A549 (cell line): ENCODE measurements around the gene INO80D. TPM values are rescaled to one million over a fixed set of nuclear protein-coding genes. Genes with fewer than 3 reads are reported as not detected.

Experiments
- ATAC-seq, 2 experiments: fragments of 200-7000 bp in 1 of 2; fragments of >200 bp in 1 of 2; cut with Nextera tagmentation in 1 of 2; cut with Tn5 transposase in 1 of 2; 3 replicates each; pipeline versions ENCODE4 v1.8.0 to v1.9.1; 2018 to 2020; ENCODE audit warnings: mild to moderate bottlenecking in 1 of 2, moderate library complexity in 1 of 2
- CTCF ChIA-PET: fragments of 300-600 bp; sonication (Branson Sonifier 250); formaldehyde crosslinking; extraction: SDS; loops from one replicate; lab custom pipeline; 2021; ENCODE audit warnings: antibody characterized with exemption, inconsistent platforms; lab: Yijun Ruan, JAX
- POLR2A ChIA-PET: fragments of 350-600 bp; formaldehyde crosslinking; extraction: SDS; loops from one replicate; lab custom pipeline; 2021; ENCODE audit warnings: antibody characterized with exemption, inconsistent platforms; lab: Yijun Ruan, JAX
- DNase-seq, 2 experiments: peaks; one replicate each; pipeline versions ENCODE4 v3.0.0 to v3.0.0-alpha.2; 2011 to 2016; ENCODE audit warnings: low read depth in 1 of 2, low spot score in 1 of 2
- FAIRE-seq: peaks from 2 replicates; lab custom pipeline; 2011; peaks lifted over from hg19 to GRCh38; lab: Jason Lieb, UNC
- H3K27ac ChIP-seq, 2 experiments: fragments of >200 bp; sonication (Bioruptor Twin); formaldehyde crosslinking; 3 replicates each; pipeline ENCODE4 v1.5.1; 2016 to 2017
- H3K4me1 ChIP-seq: fragments of >200 bp; sonication (Bioruptor Twin); formaldehyde crosslinking; 3 replicates; pipeline ENCODE4 v1.6.1; 2016
- H3K4me2 ChIP-seq: fragments of >200 bp; sonication (Bioruptor Twin); formaldehyde crosslinking; 3 replicates; pipeline ENCODE4 v1.6.1; 2016
- H3K4me3 ChIP-seq: fragments of >200 bp; sonication (Bioruptor Twin); formaldehyde crosslinking; 3 replicates; pipeline ENCODE4 v1.5.1; 2016
- H3K9me3 ChIP-seq: fragments of >200 bp; sonication (Bioruptor Twin); formaldehyde crosslinking; 3 replicates; pipeline ENCODE4 v1.6.1; 2016
- CHD4 ChIP-seq: fragments of 200-600 bp; sonication (generic); IDR thresholded peaks from 2 replicates; pipeline ENCODE4 v1.6.1; 2016; ENCODE audit warnings: antibody characterized with exemption, mild to moderate bottlenecking, borderline replicate concordance
- CTCF ChIP-seq: fragments of >200 bp; sonication (Bioruptor Twin); formaldehyde crosslinking; IDR thresholded peaks from 3 replicates; pipeline ENCODE4 v1.5.1; 2016
- E2F6 ChIP-seq: IDR thresholded peaks from 2 replicates; pipeline ENCODE4 v1.6.1; 2012; ENCODE audit warnings: low read depth, borderline replicate concordance
- ELK1 ChIP-seq: fragments of 150-350 bp; IDR thresholded peaks from 2 replicates; pipeline ENCODE4 v1.6.1; 2014; ENCODE audit warnings: low read depth, mild to moderate bottlenecking, low read length
- FOSB ChIP-seq: fragments of 250-450 bp; sonication (Bioruptor Pico); IDR thresholded peaks from 2 replicates; pipeline ENCODE4 v1.5.0; 2020; ENCODE audit warnings: mild to moderate bottlenecking, moderate library complexity
- HMGXB4 ChIP-seq: fragments of 250-450 bp; sonication (Bioruptor Pico); IDR thresholded peaks from 2 replicates; pipeline ENCODE4 v1.5.0; 2021; ENCODE audit warnings: mild to moderate bottlenecking, moderate library complexity, borderline replicate concordance
- HOXA7 ChIP-seq: fragments of 250-450 bp; sonication (Bioruptor Pico); IDR thresholded peaks from 2 replicates; pipeline ENCODE4 v1.5.0; 2020; ENCODE audit warnings: mild to moderate bottlenecking, moderate library complexity
- JUN ChIP-seq, 2 experiments: fragments of >200 bp; sonication (Bioruptor Twin); formaldehyde crosslinking; IDR thresholded peaks; 2 replicates in 1 of 2; 3 replicates in 1 of 2; pipeline ENCODE4 v1.6.1; 2016 to 2017
- JUNB ChIP-seq: fragments of >200 bp; sonication (Bioruptor Twin); formaldehyde crosslinking; IDR thresholded peaks from 2 replicates; pipeline ENCODE4 v1.6.1; 2016
- MAX ChIP-seq: IDR thresholded peaks from 2 replicates; pipeline ENCODE4 v1.6.1; 2012
- MAZ ChIP-seq: fragments of 150-350 bp; IDR thresholded peaks from 2 replicates; pipeline ENCODE4 v1.6.1; 2014; ENCODE audit warnings: antibody characterized with exemption, low read depth, low read length, borderline replicate concordance
- NPAS2 ChIP-seq: fragments of 250-450 bp; sonication (Bioruptor Pico); IDR thresholded peaks from 2 replicates; pipeline ENCODE4 v1.8.0; 2022; ENCODE audit warnings: mild to moderate bottlenecking, moderate library complexity, borderline replicate concordance
- TP53 ChIP-seq: fragments of 250-450 bp; sonication (Bioruptor Pico); IDR thresholded peaks from 2 replicates; pipeline ENCODE4 v1.5.0; 2021; ENCODE audit warnings: mild to moderate bottlenecking, moderate library complexity
- USF2 ChIP-seq: fragments of 450-650 bp; IDR thresholded peaks from 2 replicates; pipeline ENCODE4 v1.6.1; 2014; ENCODE audit warnings: antibody characterized with exemption
- WGBS: methylation state at CpG from one replicate; pipeline ENCODE4 v1.1.6; 2017; ENCODE audit errors: missing lambda C conversion rate; 5-methylcytosine and 5-hydroxymethylcytosine counted together
- polyA plus RNA-seq, 4 experiments: library from polyadenylated mRNA; depleted of rRNA in 3 of 4; stranded (reverse); fragments of >200 nt; fragmentation: RNase III in 1 of 4; extraction: RNeasy Plus Mini Kit Qiagen cat#74134 plus additional on column Dnase treatment in 1 of 4; gene quantifications; 2 replicates in 3 of 4; 3 replicates in 1 of 4; pipeline ENCODE4 v1.2.3, GENCODE V29; 2011 to 2017

Gene INO80D
- polyA plus RNA-seq, 2 of the 4 experiments (the other 2 are of a cell fraction): 1.4 to 5.0 TPM

GRCh38 chr2:206056286-206056685 is 29.7 kb downstream of the INO80D start:
- Histone ChIP-seq H3K27ac (no peak overlapping the region), H3K9me3 (no peaks in the 10 kb centered on the region), H3K4me1 (no peaks in the 10 kb centered on the region), H3K4me3 (no peak overlapping the region), H3K4me2 (no peak overlapping the region)
- TF ChIP-seq HMGXB4 (CRISPR knock-in tag): no peak
- TF ChIP-seq TP53 (CRISPR knock-in tag): no peak
- TF ChIP-seq JUNB: no peak
- ChIA-PET POLR2A (no interaction called here), CTCF (no interaction called here)
- FAIRE-seq (no peak), ATAC-seq (no peak), DNase-seq (no peak)
- 98% methylated on average over 8 of the region's 8 CpGs for WGBS

- CTCF ChIA-PET: interaction anchor here (1.9 kb wide), 1 partner anchor 10 kb away, joined by 5 read pairs; no protein-coding TSS in a partner anchor
Measured at GRCh38 chr2:206054952-206055351, 31.0 kb downstream of the INO80D start.

More at GRCh38 chr2:206054952-206055351, 31.0 kb downstream of the INO80D start:
- DNase-seq (no peak), FAIRE-seq (no peak), ATAC-seq (no peak)
- Histone ChIP-seq H3K9me3 (no peaks in the 10 kb centered on the region), H3K27ac (no peak overlapping the region), H3K4me3 (no peak overlapping the region), H3K4me2 (no peak overlapping the region), H3K4me1 (no peaks in the 10 kb centered on the region)
- TF ChIP-seq MAZ: no peak
- TF ChIP-seq NPAS2 (CRISPR knock-in tag): no peak
- no peak for TF ChIP-seq HOXA7
- TF ChIP-seq FOSB: no peak
- no peak for TF ChIP-seq CHD4
- TF ChIP-seq USF2: no peak
- no peak for TF ChIP-seq JUN (IDR thresholded peaks at IDR 0.05)
- no peak for TF ChIP-seq CTCF
- TF ChIP-seq MAX: no peak
- TF ChIP-seq ELK1: no peak
- TF ChIP-seq E2F6: no peak
- POLR2A ChIA-PET: no interaction called here
- WGBS: 81% methylated on average over 3 of the region's 3 CpGs
